Measurements from ENCODE around the gene COASY.
"Not testable (repeated sequence)": the region's sequence is repeated elsewhere in the genome, so short reads cannot be mapped to it uniquely, and the experiment has no call there.

Gene COASY

DNA sequence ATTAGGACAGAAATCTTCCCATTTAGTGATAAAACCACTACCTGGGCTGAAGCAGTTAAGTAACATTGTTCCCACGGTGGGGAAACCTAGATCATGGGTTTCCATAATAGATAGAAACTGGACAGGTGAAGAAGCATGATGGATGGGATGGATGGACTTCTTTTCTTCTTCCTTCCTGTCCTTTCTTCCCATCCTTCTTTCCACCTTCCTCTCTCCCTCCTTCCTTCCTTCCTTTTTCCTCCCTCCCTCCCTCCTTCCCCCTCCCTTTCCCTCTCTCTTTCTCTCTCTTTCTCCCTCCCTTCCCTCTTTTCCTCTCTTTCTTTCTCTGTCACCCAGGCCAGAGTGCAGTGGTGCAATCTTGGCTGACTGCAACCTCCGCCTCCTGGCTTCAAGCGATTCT, 12.5 kb downstream of the COASY start:
- no peak for DNase-seq (ENCODE audit: low spot score)

DNA sequence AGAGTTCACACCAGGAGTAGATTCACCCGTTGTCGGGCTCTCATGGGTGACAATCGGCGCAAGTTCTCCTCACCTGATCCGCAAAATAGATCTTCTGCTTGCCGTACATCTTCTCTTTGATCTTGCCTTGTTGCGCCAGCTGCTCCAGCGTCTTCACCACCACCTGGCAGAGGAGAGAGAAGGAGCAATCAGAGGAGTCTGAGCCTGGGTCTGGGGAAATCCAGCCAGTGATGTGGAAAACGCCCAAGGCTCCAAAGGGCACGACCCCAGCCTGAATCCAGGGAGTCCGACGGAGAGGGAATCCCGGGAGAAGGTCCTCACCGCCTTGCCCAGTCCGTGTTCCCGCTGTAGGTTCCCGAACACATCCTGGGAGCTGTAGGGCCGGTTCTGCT, 15.2 kb downstream of the COASY start:
- no peak for DNase-seq (ENCODE audit: low spot score)

GRCh38 chr17:42577532-42578281, 15.8 kb downstream of the COASY start, which contains the start of gene PSMC3IP:
PSMC3IP (minus strand) TSS chr17:42577729; CDS start chr17:42577686, 43 bp downstream.
- peak; percentile 92 for DNase-seq (ENCODE audit: low spot score)

DNA sequence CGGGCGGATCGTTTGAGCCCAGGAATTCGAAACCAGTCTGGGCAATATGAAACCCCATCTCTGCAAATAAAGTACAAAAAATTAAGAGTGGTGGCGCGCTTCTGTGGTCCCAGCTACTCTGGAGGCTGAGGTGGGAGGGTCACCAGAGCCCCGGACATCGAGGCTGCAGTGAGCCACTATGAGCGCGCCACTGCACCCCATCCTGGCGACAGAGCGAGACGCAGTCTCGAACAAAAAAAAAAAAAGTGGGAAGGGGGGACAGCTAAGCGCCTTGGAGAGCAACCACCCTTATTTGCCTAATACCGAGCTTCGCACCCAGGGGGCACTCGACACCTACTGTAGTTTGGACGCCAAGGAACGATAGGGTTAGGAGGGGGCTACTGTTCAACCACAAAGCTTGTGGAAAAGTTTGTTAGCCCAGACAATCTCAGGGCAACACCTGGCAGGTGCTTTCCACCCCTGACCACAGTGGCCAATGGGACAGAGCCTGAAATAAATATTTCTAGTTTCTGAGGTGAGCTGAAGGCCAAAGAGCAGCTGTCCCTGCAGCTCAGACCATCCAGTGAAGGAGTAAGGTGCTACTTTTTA, 16.4 kb downstream of the COASY start:
- peak; percentile 63 for DNase-seq (ENCODE audit: low spot score)

DNA sequence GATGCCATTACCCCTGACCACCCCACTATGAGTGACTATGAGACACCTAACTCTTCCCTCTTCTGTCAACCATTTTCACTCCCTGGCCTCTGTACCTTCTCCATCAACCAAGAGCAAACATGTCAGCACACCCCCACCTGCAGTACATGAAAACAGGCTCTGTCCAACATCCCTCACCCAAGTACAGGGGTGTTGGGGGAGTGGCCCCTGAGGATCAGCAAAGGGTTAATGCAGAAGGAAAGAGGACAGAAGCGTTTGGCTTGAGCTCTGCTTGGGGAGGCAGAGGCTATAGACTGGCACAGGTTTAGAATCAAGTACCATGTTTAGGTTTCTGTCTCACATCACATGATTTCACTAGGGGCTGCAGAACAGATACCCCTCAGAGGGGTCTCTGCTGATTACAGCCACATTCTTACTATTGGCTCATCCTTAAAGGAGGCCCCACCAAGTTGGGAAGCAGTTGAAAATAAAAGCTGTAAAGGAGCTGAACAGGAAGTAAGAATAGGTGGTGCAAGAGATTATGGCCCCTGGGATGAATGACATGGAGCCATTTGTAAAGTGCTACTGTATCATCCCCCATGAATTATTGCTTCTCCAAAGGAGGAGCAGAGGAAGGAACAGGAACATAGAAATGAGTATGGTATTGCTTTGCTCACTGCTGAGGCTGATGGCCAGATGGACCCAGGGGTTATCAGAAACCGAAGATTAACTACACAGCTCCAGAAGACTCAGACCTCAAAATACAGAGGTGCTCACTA, 18.0 kb downstream of the COASY start:
- DNase-seq (ENCODE audit: low spot score): no peak

DNA sequence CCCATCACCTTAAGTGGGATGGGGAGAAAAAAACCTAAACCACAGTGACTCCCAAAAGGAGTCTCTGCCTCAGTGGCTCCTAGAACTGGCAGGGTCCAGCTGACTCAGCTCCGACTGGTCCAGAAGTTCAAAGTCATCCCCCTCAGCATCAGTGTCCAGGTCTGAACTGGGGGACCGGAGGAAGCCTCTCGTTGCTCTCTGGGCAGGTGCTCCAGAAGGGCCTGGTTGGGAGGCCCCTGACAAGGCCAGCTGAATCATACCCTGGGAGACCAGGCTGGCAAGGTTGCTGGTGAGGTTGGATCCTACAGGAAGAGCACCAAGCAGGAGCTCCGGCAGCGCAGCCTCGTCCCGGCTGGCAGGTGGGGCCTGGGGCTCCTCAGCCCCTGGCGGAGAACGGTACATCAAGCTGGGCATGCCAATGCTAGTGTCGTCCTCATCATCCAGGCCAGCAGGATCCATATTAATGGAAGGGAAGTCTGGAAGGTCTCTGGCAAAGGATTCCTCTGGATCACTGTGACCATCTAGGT, 19.9 kb downstream of the COASY start:
- no peak for DNase-seq (ENCODE audit: low spot score)

DNA sequence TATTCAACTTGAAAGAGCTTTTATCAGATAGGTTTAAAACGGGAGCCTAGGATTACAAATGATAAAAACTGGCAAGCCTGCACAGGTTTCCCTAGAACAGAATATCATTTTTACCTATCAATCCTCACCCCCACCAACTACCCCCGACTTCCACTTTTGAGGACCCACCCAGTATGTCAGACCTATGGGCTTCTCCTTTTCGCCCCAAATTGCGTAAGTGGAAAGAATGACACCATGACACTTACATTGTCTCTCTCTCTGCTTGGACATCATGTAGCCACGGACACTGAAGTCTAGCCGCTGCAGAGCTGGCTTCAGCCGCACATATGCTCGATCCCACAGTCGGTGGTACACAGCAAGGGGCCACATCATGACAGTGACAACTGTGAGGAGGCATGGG, 22.9 kb downstream of the COASY start:
- DNase-seq (ENCODE audit: low spot score): no peak

GRCh38 chr17:42585353-42585752, 23.4 kb downstream of the COASY start:
- no peak for DNase-seq (ENCODE audit: low spot score)

DNA sequence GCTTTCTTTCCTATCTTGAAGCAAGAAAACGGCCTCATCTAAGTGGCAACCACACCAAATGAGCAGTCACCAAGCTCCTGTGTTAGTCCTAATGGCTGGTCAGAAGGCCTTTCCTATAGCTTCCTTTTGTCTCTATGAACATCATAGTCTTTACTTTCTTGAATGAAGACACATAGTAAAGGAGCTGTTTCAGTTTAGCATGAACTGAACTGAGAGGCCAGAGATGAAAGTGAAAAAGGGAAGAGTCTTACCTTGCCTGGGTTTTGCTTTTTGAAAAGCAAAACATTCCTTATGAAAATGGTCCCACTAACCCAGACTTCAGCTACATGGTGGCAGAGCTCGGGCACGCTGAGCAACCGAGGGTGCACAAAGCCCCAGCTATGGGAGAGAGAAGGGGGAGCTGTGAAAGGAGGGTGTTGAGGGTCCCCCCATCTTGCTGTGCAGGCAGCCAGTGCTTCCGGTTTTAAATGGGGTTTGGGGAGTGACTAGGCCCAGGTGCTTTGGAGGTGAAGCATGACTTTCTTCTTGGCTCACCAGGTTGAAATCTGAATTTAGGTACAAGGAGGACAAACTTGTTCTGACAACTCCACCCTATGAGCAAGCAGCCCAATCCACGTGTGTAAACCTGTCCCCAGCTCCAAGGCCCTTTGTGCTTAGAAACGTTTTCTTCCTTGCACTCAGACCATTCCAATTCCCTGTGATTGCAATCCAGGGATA, 24.7 kb downstream of the COASY start:
- DNase-seq (ENCODE audit: low spot score): no peak

- no peak for DNase-seq (ENCODE audit: low spot score)
Measured at GRCh38 chr17:42590886-42591285, 28.9 kb downstream of the COASY start.

DNA sequence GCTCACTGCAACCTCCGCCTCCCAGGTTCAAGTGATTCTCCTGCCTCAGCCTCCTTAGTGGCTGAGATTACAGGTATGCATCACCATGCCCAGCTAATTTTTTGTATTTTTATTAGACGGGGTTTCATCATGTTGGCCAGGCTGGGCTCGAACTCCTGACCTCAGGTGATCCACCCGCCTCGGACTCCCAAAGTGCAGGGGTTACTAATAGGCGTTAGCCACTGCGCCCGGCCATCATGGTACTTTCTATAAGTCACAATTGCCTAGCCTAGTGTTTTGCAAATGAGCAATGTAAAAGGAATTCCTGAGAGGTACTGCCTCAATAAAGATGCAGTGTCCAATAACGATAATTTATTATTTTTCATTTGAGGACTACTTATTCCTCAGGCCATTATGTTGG, 29.5 kb downstream of the COASY start:
- no peak for DNase-seq (ENCODE audit: low spot score)

- DNase-seq (ENCODE audit: low spot score): no peak
Measured at GRCh38 chr17:42596386-42596785, 34.4 kb downstream of the COASY start.

DNA sequence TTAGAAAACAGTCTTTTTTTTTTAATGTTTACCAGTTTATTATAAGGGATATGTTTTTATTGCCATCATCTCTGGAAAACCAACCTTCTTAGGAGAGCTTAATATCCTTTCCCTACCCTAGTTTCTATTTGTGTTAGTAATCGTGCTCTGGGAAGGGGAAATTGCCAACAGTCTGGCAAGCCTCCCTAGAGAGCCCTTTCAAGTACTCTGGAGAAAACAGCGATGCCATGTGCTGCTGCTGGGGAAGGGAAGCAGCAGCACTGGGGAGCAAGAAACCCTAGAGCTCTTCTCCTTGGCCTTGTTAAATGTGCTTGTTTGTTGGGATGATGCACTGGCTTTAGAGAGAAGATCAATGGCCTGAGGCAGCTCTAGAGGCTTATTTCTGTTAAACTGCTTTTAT, 37.0 kb downstream of the COASY start:
- DNase-seq (ENCODE audit: low spot score): no peak

- DNase-seq (ENCODE audit: low spot score): no peak
Measured at GRCh38 chr17:42603318-42603717, 41.4 kb downstream of the COASY start.

DNA sequence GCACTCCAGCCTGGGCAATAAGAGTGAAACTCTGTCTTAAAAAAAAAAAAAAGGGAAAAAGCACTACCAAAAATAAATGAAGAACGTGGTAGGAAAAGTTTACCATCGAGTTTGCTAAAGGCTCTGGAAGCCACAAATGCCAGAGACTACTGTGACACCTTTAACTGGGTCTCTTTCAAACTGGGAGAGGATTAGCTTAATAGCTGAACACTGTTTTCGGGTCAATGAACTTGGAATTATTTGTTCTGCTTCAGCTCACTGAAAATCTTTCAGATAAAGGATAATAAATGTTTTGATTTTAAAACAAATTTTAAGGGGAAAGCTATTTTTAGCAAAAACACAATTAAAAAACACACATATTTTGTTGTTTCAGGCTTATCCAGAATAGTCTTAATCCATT, 45.8 kb downstream of the COASY start:
- DNase-seq (ENCODE audit: low spot score): no peak

- DNase-seq (ENCODE audit: low spot score): peak; percentile 7
Measured at GRCh38 chr17:42608305-42609181, 46.6 kb downstream of the COASY start.

GRCh38 chr17:42609182-42609813, 47.4 kb downstream of the COASY start, which contains the start of the genes RETREG3 and TUBG1:
RETREG3 (minus strand) TSS chr17:42609374; CDS start chr17:42609324, 50 bp downstream.
TUBG1 (plus strand) TSS chr17:42609683; CDS start chr17:42609738, 55 bp downstream.
- peak; percentile 99 for DNase-seq (ENCODE audit: low spot score)

DNA sequence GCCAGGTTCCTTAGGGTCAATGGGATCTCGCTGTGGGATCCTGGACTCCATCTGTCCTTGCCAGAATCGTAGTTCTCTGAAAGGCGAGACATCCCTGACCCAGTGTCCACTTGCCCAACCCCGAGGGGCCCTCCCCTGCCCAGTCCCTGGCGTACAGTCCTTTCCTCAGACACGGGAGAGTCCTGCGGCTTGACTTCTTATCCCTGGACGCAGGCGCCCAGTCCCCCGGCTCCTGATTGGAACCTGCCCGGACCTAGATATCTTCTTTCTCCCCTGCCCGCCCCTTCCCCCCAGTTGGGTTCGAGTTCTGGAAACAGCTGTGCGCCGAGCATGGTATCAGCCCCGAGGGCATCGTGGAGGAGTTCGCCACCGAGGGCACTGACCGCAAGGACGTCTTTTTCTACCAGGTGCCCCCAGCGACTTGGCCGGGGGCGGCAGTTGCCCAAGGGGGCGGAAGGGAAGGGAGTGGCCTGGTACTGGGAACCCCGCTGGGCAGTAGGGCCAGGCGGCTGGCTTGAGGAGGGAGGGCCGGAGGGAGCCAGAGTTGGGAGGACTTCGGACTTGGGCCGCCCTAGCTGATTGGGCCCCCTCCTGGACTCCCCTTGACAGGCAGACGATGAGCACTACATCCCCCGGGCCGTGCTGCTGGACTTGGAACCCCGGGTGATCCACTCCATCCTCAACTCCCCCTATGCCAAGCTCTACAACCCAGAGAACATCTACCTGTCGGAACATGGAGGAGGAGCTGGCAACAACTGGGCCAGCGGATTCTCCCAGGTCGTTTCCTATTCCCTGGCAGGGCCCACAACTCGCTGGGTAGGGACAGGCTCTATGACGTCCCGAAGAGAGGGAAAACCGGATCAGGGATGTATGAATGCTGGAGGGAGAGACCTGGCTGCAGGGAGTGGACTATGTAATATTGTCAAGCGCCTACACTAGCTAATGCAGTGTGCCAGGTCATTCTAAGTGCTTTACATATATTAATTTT, 48.2 kb downstream of the COASY start:
- not testable (repeated sequence) for DNase-seq (ENCODE audit: low spot score)

GRCh38 chr17:42612013-42612412, 50.1 kb downstream of the COASY start:
- no peak for DNase-seq (ENCODE audit: low spot score)
